Measurements from ENCODE around the gene IDH3A.

GRCh38 chr15:78148392-78149067, 632 bp upstream of the IDH3A start:
- no peak for TF ChIP-seq CTCF (IDR thresholded peaks at IDR 0.05; ENCODE audit: low read depth, low read length, poor library complexity, severe bottlenecking)
- TF ChIP-seq EZH2phosphoT487 (IDR thresholded peaks at IDR 0.05; ENCODE audit: borderline replicate concordance, low read length) = no peak
